Skeletal muscle tissue (tissue), 4 donors: ENCODE results near the gene PSMA3. TPM values are rescaled to one million over a fixed set of nuclear protein-coding genes. Genes with fewer than 3 reads are reported as not detected.
A peak's percentile ranks its signal among the peaks of the same experiment; 100 is the strongest.
"Not testable (repeated sequence)": the region's sequence is repeated elsewhere in the genome, so short reads cannot be mapped to it uniquely, and the experiment has no call there.

Experiments
- H3K27ac ChIP-seq: one replicate; pipeline ENCODE4 v1.7.0; 2013; ENCODE audit warnings: mild to moderate bottlenecking, low read depth, low read length, inconsistent platforms
- H3K27me3 ChIP-seq, 3 donors: one replicate each; pipeline ENCODE4 v1.7.0; 2013; ENCODE audit warnings: low read length in 3 of 3; ENCODE audit not compliant: control insufficient read depth in 3 of 3, insufficient read depth in 3 of 3
- H3K36me3 ChIP-seq, 3 donors: one replicate each; pipeline ENCODE4 v1.7.0; 2013; ENCODE audit warnings: low read length in 3 of 3; ENCODE audit not compliant: control insufficient read depth in 3 of 3, insufficient read depth in 3 of 3
- H3K4me1 ChIP-seq, 3 donors: one replicate each; pipeline ENCODE4 v1.7.0; 2013; ENCODE audit warnings: low read length in 3 of 3, mild to moderate bottlenecking in 3 of 3; ENCODE audit not compliant: control insufficient read depth in 3 of 3, insufficient read depth in 3 of 3
- H3K4me3 ChIP-seq, 3 donors: one replicate each; pipeline ENCODE4 v1.7.0; 2013; ENCODE audit warnings: low read length in 3 of 3
- H3K9ac ChIP-seq, 3 donors: one replicate each; pipeline ENCODE4 v1.7.0; 2013; ENCODE audit warnings: low read length in 3 of 3, mild to moderate bottlenecking in 3 of 3, moderate library complexity in 2 of 3, low read depth in 1 of 3
- H3K9me3 ChIP-seq, 3 donors: one replicate each; pipeline ENCODE4 v1.7.0; 2013; ENCODE audit warnings: low read length in 3 of 3; ENCODE audit not compliant: control insufficient read depth in 3 of 3
- total RNA-seq: library from RNA; depleted of rRNA; stranded (reverse); fragments of >200 nt; gene quantifications from one replicate; pipeline ENCODE4 v1.2.3, GENCODE V29; 2014
- donor health status: Osteomylitis.

PSMA3 gene
- total RNA-seq, 1 donor from 2014 or later, result 39.1 TPM

DNA sequence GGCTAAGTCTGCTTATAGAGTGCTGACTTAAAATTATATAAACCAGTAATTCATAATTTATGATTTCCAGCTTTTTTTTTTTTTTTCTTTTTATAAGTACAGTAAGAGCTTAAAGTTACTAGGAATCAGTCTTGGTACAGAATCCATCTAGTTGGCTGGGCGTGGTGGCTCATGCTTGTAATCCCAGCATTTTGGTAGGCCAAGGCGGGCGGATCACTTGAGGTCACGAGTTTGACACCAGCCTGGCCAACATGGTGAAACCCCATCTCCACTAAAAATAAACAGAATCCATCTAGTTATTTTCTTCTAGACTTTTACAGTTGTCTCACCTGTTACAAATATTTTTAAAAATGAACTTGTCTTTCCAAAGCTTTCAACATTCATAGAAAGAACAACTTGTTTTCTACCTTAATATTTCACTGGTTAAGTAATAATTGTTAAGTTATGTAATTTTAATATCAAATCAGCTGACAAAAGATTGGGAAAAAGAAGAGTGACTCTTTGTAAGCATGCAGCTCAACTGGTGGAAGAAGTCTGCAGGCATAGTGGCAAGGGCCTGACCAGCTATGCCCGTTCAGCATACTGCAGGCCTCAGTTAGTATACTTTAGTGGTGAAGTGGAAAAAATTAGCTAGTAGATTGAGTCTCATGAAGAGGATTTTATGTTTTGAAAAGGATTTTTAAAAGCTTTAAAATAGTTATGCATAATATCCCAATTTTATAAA is 17.4 kb upstream of the PSMA3 start:
- Histone ChIP-seq H3K27me3 (no peaks in the 10 kb centered on the region), H3K4me1 (peaks cover 0 to 5% (median 0%) of the 10 kb centered on the region in 3 donors), H3K4me3 (no peak overlapping the region), H3K27ac (peak overlapping the region; percentile 47), H3K36me3 (peaks cover 5 to 8% (median 7%) of the 10 kb centered on the region in 3 donors), H3K9ac (no peak overlapping the region), H3K9me3 (no peaks in the 10 kb centered on the region)

- Histone ChIP-seq H3K27me3 (no peaks in the 10 kb centered on the region), H3K9ac (peak overlapping the region; percentile 69 to 91 (median 88)), H3K27ac (peak overlapping the region; percentile 80), H3K4me1 (peaks cover 5 to 11% (median 8%) of the 10 kb centered on the region in 3 donors), H3K36me3 (peaks cover 0 to under 1% (median 0%) of the 10 kb centered on the region in 3 donors), H3K9me3 (no peaks in the 10 kb centered on the region), H3K4me3 (peak overlapping the region; percentile 64 to 97 (median 84))
These were observed 6.1 kb upstream of the PSMA3 start for GRCh38 chr14:58238252-58239243.

DNA sequence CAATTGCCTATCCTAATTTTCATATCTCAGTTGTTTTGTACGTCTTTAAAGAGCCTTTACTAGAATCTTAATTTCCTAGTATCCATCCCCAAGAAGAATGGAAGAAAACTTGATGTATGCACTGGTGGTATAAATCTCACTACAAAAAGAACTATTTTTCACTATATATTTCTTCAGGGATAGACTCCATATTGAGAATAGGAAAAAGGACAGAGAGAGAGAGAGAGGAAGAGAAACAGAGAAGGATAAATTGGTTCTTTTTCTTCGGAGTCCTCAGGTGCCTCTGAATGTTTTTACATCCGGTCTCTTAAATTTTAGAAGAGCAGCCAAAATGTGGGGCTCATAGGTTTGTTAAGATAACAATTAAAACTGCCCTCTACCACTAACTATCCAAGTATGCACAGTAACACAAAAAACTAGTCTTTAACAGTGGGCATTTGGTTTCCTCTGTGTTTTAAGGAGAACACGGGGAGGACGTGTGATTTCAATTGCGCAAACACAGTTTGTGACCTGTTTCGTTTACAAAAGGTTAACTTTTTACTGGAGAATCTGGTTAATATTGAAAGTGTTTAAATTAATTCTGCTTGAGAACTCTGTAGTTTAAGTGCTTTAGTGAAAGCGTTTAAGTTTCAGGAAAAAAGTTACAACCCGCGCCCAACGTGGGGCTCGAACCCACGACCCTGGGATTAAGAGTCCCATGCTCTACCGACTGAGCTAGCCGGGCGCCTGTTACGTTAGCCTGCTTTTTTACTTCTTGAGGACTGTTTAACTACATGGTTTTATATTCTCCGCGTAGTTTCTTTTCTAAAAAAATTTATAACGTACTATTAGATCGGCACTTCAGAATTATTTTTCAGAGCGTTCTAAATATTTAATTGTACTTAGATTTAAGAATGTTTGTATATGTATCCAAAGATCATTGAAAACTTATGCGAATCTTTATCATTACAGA is 5.1 kb upstream of the PSMA3 start:
- Histone ChIP-seq H3K4me1 (peaks cover 5 to 16% (median 11%) of the 10 kb centered on the region in 3 donors), H3K9me3 (no peaks in the 10 kb centered on the region)

GRCh38 chr14:58243790-58244555 is 670 bp upstream of the PSMA3 start:
- Histone ChIP-seq H3K36me3 (peaks cover 0 to 3% (median 2%) of the 10 kb centered on the region in 3 donors), H3K9ac (peak overlapping the region; percentile 71 to 100 (median 80)), H3K9me3 (no peaks in the 10 kb centered on the region)

More for the DNA sequence above, 5.1 kb upstream of the PSMA3 start:
- Histone ChIP-seq H3K27me3 (no peaks in the 10 kb centered on the region), H3K4me3 (peak overlapping the region; percentile 64 to 97 (median 84)), H3K36me3 (no peaks in the 10 kb centered on the region), H3K9ac (peak overlapping the region; percentile 69 to 91 (median 88)), H3K27ac (peak overlapping the region; percentile 80)

DNA sequence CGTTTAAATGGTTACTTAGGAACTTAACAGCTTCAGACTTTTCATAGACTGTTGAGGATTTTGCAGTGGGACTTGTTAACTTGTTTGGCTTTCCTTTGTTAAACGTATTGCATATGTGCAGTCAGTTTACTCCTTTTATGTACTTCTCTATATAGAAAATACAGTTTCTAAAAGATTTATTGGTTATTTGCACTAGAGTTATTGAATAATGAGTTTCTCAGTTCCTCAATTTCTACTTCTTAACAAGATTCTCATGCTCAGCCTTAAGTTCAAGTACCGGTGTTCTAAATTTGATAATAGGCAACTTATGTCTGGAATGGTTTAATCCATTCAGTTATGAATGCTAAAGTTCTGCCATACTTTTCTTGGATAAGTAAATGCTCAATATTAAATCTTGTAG is 919 bp downstream of the PSMA3 start:
- peak overlapping the region; percentile 89 to 98 (median 92) for H3K4me3 ChIP-seq
- H3K36me3 ChIP-seq, result peaks cover 2 to 8% (median 8%) of the 10 kb centered on the region in 3 donors
- H3K27ac ChIP-seq, result peak overlapping the region; percentile 97
- peak overlapping the region; percentile 97 to 100 (median 99) for H3K9ac ChIP-seq
- H3K4me1 ChIP-seq, result peaks cover 14 to 28% (median 15%) of the 10 kb centered on the region in 3 donors
- no peaks in the 10 kb centered on the region for H3K9me3 ChIP-seq
- no peaks in the 10 kb centered on the region for H3K27me3 ChIP-seq

More at GRCh38 chr14:58243790-58244555, 670 bp upstream of the PSMA3 start:
- Histone ChIP-seq H3K27ac (peak overlapping the region; percentile 97), H3K4me3 (peak overlapping the region; percentile 77 to 98 (median 89)), H3K27me3 (no peaks in the 10 kb centered on the region), H3K4me1 (peaks cover 14 to 28% (median 17%) of the 10 kb centered on the region in 3 donors)

- no peak overlapping the region for H3K9ac ChIP-seq
- peaks cover 15 to 37% (median 31%) of the 10 kb centered on the region in 3 donors for H3K36me3 ChIP-seq
- no peak overlapping the region for H3K4me3 ChIP-seq
- H3K27me3 ChIP-seq, result no peaks in the 10 kb centered on the region
- no peaks in the 10 kb centered on the region for H3K9me3 ChIP-seq
- H3K4me1 ChIP-seq, result peaks cover 10 to 15% (median 14%) of the 10 kb centered on the region in 3 donors
- H3K27ac ChIP-seq, result no peak overlapping the region
These were observed 5.0 kb downstream of the PSMA3 start for GRCh38 chr14:58249611-58250010.

DNA sequence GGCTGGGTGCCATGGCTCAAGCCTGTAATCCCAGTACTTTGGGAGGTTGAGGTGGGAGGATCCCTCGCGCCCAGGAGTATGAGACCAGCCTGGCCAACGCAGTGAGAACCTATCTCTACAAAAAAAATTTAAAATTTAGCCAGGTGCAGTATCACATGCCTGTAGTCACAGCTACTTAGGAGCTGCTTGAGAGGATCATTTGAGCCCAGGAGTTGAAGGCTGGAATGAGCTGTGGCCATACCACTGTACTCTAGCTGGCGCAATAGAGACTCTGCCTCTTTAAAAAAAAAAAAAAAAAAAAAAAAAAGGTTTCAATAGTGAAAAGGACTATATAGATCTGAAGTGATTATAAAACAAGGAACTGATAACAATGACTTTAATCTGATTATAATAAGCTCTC is 13.5 kb downstream of the PSMA3 start:
- Histone ChIP-seq H3K4me1 (peaks cover 0 to 3% (median 0%) of the 10 kb centered on the region in 3 donors), H3K4me3 (no peak overlapping the region), H3K27ac (no peak overlapping the region), H3K27me3 (no peaks in the 10 kb centered on the region), H3K36me3 (peaks cover 36 to 59% (median 57%) of the 10 kb centered on the region in 3 donors), H3K9me3 (no peaks in the 10 kb centered on the region), H3K9ac (no peak overlapping the region)

DNA sequence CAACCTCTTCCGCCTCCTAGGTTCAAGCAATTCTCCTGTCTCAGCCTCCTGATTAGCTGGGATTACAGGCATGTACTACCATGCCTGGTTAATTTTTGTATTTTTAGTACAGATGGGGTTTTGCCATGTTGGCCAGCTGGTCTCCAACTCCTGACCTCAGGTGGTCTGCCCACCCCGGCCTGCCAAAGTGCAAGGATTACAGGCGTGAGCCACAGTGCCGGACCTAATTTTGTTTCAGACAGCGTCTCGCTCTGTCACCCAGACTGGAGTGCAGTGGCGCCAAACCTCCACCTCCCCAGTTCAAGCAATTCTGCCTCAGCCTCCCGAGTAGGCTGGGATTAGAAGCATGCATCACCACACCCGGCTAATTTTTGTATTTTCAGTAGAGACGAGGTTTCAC is 17.4 kb downstream of the PSMA3 start:
- not testable (repeated sequence) for H3K9me3 ChIP-seq, H3K9ac ChIP-seq, H3K27ac ChIP-seq, H3K4me1 ChIP-seq, H3K4me3 ChIP-seq, H3K27me3 ChIP-seq
- peaks cover 44 to 75% (median 71%) of the 10 kb centered on the region in 3 donors for H3K36me3 ChIP-seq
